Skeletal muscle satellite cell (primary cell): Measurements from ENCODE around the gene INTS1.

Experiments used
- H3K27me3 ChIP-seq: 2 replicates; pipeline ENCODE4 v1.7.0; 2013; ENCODE audit warnings: low read length; ENCODE audit not compliant: control insufficient read depth, insufficient read depth
- H3K36me3 ChIP-seq: 2 replicates; pipeline ENCODE4 v1.7.0; 2013; ENCODE audit warnings: mild to moderate bottlenecking, control low read depth, low read length; ENCODE audit not compliant: insufficient read depth
- H3K4me1 ChIP-seq: 2 replicates; pipeline ENCODE4 v1.7.0; 2013; ENCODE audit warnings: low read length; ENCODE audit not compliant: control insufficient read depth, insufficient read depth
- H3K4me2 ChIP-seq: 2 replicates; pipeline ENCODE4 v1.7.0; 2013; ENCODE audit warnings: mild to moderate bottlenecking, low read length
- H3K4me3 ChIP-seq: 2 replicates; pipeline ENCODE4 v1.7.0; 2013; ENCODE audit warnings: low read length
- H3K9ac ChIP-seq: 2 replicates; pipeline ENCODE4 v1.7.0; 2013; ENCODE audit warnings: mild to moderate bottlenecking, low read depth, low read length, moderate library complexity
- H3K9me3 ChIP-seq: replicated peaks from 2 replicates; pipeline ENCODE4 v1.7.0; 2013; ENCODE audit warnings: mild to moderate bottlenecking, control low read depth, low read length

The INTS1 gene

GRCh38 chr7:1546909-1547776, 43.0 kb upstream of the INTS1 start:
- Histone ChIP-seq H3K4me3 (no peak overlapping the region), H3K9me3 (no peaks in the 10 kb centered on the region), H3K4me2 (no peak overlapping the region), H3K27me3 (no peaks in the 10 kb centered on the region), H3K36me3 (peaks cover 9% of the 10 kb centered on the region), H3K4me1 (no peaks in the 10 kb centered on the region), H3K9ac (no peak overlapping the region)

GRCh38 chr7:1546274-1546908, 42.2 kb upstream of the INTS1 start:
- no peak overlapping the region for H3K4me2 ChIP-seq
- peaks cover 10% of the 10 kb centered on the region for H3K36me3 ChIP-seq
- H3K9ac ChIP-seq: no peak overlapping the region

DNA sequence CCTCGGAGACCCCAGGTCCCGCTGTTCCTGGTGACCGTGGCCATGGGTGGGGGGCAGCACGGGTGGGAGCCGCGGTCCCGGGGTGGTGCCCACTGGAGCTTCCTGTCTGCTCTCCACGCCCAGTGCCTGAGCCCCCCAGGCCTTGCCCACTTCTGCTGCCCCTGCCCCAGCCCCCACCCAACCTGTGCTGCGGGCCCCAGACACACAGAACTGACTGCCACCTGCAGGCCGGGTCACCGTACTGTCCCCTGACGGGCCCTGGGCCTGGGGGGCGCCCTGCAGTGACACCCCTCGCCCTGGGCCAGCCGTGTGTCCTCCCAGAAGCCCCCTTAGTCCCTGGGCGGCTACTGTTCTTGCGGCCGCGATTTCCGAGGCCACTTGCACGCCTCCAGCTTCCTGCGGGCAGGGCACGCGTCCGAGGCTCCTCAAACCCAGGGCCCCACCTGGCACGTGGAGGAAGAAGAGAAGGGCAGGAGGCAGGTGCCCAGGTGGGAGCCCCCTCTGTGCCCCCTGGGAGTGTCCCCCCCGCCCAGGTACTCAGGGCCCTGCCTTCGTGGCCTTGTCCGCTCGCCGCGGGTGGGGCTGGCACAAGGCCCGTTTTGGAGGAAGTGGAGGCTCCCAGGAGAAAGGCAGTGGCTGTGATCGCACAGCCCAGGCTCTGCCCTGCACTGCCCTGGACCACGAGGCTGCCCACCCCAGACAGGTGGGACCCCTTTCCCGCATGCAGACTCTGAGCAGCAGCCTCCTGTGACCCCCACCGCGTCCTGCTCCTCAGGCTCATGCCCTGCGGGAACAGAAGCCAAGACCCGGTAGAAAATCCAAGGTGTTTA, 41.4 kb upstream of the INTS1 start:
- no peaks in the 10 kb centered on the region for H3K4me1 ChIP-seq
- no peak overlapping the region for H3K4me3 ChIP-seq
- H3K9ac ChIP-seq: no peak overlapping the region
- no peaks in the 10 kb centered on the region for H3K27me3 ChIP-seq
- H3K36me3 ChIP-seq: peaks cover 16% of the 10 kb centered on the region
- H3K4me2 ChIP-seq: no peak overlapping the region
- no peaks in the 10 kb centered on the region for H3K9me3 ChIP-seq

More at GRCh38 chr7:1546274-1546908, 42.2 kb upstream of the INTS1 start:
- Histone ChIP-seq H3K4me3 (no peak overlapping the region), H3K9me3 (no peaks in the 10 kb centered on the region), H3K4me1 (no peaks in the 10 kb centered on the region), H3K27me3 (no peaks in the 10 kb centered on the region)

DNA sequence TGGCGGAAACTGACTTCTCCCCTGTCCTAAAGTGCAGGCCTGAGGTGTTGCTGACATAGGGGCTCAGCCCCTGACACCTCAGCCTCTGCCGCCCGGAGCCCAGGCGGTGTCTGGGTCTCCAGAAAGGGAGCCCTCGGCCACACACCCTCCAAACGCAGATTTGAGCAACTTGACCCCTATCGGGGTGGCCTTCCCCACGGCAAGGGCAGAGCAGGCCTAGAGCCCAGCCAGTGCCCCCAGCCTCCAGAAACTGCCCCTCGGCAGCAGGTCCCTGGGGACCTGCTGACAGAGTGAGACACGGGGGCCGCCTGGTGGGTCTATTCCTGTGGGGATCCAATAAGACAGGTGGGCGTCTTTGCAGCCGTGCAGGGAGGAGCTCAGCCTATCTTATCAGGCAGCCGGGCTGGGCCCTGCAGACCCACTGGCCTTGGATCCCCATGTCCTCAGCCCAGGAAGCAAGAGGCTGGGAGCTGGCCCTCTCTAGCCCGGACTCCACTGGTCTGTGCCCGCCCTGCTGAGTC, 40.8 kb upstream of the INTS1 start:
- H3K4me1 ChIP-seq: no peaks in the 10 kb centered on the region
- no peak overlapping the region for H3K4me3 ChIP-seq
- no peak overlapping the region for H3K9ac ChIP-seq
- H3K27me3 ChIP-seq: no peaks in the 10 kb centered on the region
- no peak overlapping the region for H3K4me2 ChIP-seq
- H3K9me3 ChIP-seq: no peaks in the 10 kb centered on the region
- H3K36me3 ChIP-seq: peaks cover 20% of the 10 kb centered on the region

DNA sequence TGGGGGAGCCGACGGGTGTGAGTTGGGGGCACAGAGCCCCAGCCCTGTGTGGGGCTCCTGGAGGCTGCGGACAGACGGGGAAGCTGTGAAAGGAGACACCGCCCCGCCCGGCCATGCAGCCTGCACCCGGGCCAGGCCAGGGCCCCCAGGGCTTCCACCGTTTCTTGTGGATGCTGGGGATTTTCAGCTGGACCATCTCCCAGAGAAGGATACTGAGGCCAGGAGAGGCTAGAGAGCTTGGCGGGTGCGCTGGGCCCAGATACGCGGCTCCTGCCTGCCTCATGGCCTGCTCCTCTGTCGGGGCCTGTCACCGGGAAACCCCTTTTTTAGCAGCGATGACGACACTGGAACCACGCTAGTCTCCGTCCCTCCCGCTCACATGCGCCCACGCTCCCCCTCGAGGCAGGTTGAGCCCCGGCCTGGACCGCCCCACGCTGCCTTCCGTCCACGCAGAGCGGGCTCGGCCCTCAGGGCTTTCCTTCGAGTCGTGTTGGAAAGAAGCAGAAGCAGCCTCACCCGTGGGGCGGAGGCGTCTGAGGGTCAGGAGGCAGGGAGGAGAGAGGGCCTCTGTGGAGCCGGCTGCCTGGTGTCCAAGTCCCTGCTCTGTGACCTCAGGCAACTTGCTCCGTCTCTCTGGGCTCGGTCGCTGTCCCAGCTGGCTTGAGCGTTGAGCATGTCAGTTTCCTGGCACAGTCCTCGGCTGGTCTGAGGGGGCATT, 40.1 kb upstream of the INTS1 start:
- H3K4me1 ChIP-seq: peaks cover 4% of the 10 kb centered on the region
- H3K9ac ChIP-seq: no peak overlapping the region
- H3K27me3 ChIP-seq: no peaks in the 10 kb centered on the region
- no peak overlapping the region for H3K4me2 ChIP-seq
- H3K9me3 ChIP-seq: no peaks in the 10 kb centered on the region
- no peak overlapping the region for H3K4me3 ChIP-seq
- H3K36me3 ChIP-seq: peaks cover 26% of the 10 kb centered on the region

- no peaks in the 10 kb centered on the region for H3K27me3 ChIP-seq
- peaks cover 9% of the 10 kb centered on the region for H3K4me1 ChIP-seq
- no peak overlapping the region for H3K4me2 ChIP-seq
- H3K9ac ChIP-seq: no peak overlapping the region
- peaks cover 26% of the 10 kb centered on the region for H3K36me3 ChIP-seq
- H3K9me3 ChIP-seq: no peaks in the 10 kb centered on the region
- no peak overlapping the region for H3K4me3 ChIP-seq
Measured at GRCh38 chr7:1543826-1544177, 39.6 kb upstream of the INTS1 start.

GRCh38 chr7:1542841-1543747, 38.9 kb upstream of the INTS1 start:
- Histone ChIP-seq H3K36me3 (peaks cover 26% of the 10 kb centered on the region), H3K4me2 (no peak overlapping the region), H3K4me3 (no peak overlapping the region)

GRCh38 chr7:1542329-1542728, 38.1 kb upstream of the INTS1 start:
- Histone ChIP-seq H3K9me3 (no peaks in the 10 kb centered on the region), H3K4me2 (no peak overlapping the region), H3K9ac (no peak overlapping the region), H3K4me1 (peaks cover 24% of the 10 kb centered on the region), H3K4me3 (no peak overlapping the region), H3K27me3 (no peaks in the 10 kb centered on the region), H3K36me3 (peaks cover 26% of the 10 kb centered on the region)

More at GRCh38 chr7:1542841-1543747, 38.9 kb upstream of the INTS1 start:
- no peaks in the 10 kb centered on the region for H3K9me3 ChIP-seq
- H3K9ac ChIP-seq: no peak overlapping the region
- no peaks in the 10 kb centered on the region for H3K27me3 ChIP-seq
- H3K4me1 ChIP-seq: peaks cover 16% of the 10 kb centered on the region

DNA sequence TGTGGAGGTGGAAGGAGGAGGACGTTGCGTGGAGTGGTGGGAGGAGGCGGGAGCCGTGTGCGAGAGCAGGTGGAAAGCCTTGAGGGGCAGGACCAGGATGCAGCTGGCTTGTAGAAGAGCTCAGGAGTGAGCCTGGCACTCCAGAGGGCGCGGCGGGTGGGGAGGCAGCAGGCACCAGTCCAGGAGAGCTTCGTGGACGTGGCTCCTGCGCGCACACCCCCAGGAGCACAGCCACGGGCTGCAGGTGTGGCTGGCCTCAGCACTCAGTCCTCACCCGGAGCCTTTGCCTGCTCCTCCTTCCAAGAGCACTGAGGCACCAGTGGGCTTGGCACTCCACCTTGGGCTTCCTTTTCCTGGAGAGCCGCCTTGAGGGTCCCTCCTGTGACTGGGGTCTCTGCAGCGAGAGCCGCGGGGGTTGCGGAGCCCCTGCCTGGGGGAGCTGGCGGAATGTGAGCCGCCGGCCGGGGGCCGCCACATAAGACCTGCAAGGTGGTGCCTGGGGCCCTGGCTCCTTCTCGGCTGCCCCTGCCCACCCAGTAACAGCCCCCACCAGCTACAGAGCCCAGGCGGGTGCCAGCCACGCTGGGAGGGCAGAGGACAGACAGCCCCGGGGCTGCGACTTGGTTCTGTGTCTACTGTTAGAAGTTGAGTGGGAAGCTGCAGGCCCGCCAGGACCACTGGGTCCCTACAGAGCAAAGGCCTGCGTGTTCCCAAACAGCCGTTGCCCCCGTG, 37.4 kb upstream of the INTS1 start:
- Histone ChIP-seq H3K27me3 (no peaks in the 10 kb centered on the region), H3K36me3 (peaks cover 26% of the 10 kb centered on the region), H3K4me2 (no peak overlapping the region), H3K4me3 (no peak overlapping the region), H3K4me1 (peaks cover 30% of the 10 kb centered on the region), H3K9me3 (no peaks in the 10 kb centered on the region), H3K9ac (no peak overlapping the region)
